ENCODE measurements around the gene ELAVL3. TPM values are rescaled to one million over a fixed set of nuclear protein-coding genes. Genes with fewer than 3 reads are reported as not detected.

ELAVL3 gene
- total RNA-seq, 1 experiment from 2014 or later, result 1.4 TPM

- no peak for TF ChIP-seq ARID4B (CRISPR knock-in tag; IDR thresholded peaks at IDR 0.05; ENCODE audit: borderline replicate concordance)
- peak; percentile 94 for TF ChIP-seq RELA (CRISPR knock-in tag; IDR thresholded peaks at IDR 0.05; ENCODE audit: borderline replicate concordance)
- peak; percentile 63 for TF ChIP-seq HMGXB4 (CRISPR knock-in tag; IDR thresholded peaks at IDR 0.05)
- no peak for TF ChIP-seq ZNF425 (CRISPR knock-in tag; conservative IDR thresholded peaks at IDR 0.05)
- TF ChIP-seq ZMAT4 (CRISPR knock-in tag; IDR thresholded peaks at IDR 0.05), result no peak
- TF ChIP-seq ZNF532 (CRISPR knock-in tag; IDR thresholded peaks at IDR 0.05; ENCODE audit: borderline replicate concordance), result no peak
- TF ChIP-seq SP1 (CRISPR knock-in tag; conservative IDR thresholded peaks at IDR 0.05), result peak; percentile 83
- 0 out of 2 replicates have a peak, but pooled peaks have one; percentile 50 for TF ChIP-seq NR2C2 (CRISPR knock-in tag; IDR thresholded peaks at IDR 0.05)
- 0 out of 2 replicates have a peak, but pooled peaks have one; percentile 50 for TF ChIP-seq JUN (CRISPR knock-in tag; IDR thresholded peaks at IDR 0.05)
- peak; percentile 99 for TF ChIP-seq USF1 (CRISPR knock-in tag; IDR thresholded peaks at IDR 0.05)
- peak; percentile 93; the same call in 1 of the 2 replicates for TF ChIP-seq E2F1 (CRISPR knock-in tag; IDR thresholded peaks at IDR 0.05)
- 0 out of 2 replicates have a peak, but pooled peaks have one; percentile 14 for TF ChIP-seq TEAD4 (CRISPR knock-in tag; IDR thresholded peaks at IDR 0.05)
- TF ChIP-seq PRRX2 (CRISPR knock-in tag; IDR thresholded peaks at IDR 0.05), result peak; percentile 84
- TF ChIP-seq ATF2 (CRISPR knock-in tag; IDR thresholded peaks at IDR 0.05; ENCODE audit: borderline replicate concordance, low read depth), result peak; percentile 56; the same call in 1 of the 2 replicates
- peak; percentile 97 for TF ChIP-seq CTCF (IDR thresholded peaks at IDR 0.05)
- TF ChIP-seq ZBTB21 (CRISPR knock-in tag; IDR thresholded peaks at IDR 0.05; ENCODE audit: borderline replicate concordance), result peak; percentile 93
- TF ChIP-seq ZNF423 (CRISPR knock-in tag; IDR thresholded peaks at IDR 0.05), result no peak
Measured at GRCh38 chr19:11482384-11483050, 1.7 kb upstream of the ELAVL3 start (continued).

All from WTC11 (cell line).